Urothelium cell line (cell line): Measurements from ENCODE around the gene ZNF618.
A peak's percentile ranks its signal among the peaks of the same experiment; 100 is the strongest.
"Not testable (repeated sequence)": the region's sequence is repeated elsewhere in the genome, so short reads cannot be mapped to it uniquely, and the experiment has no call there.

Experiments used
- DNase-seq: peaks from one replicate; pipeline ENCODE4 v3.0.0; 2011; ENCODE audit warnings: low spot score, mixed read lengths
- FAIRE-seq: peaks from 2 replicates; lab custom pipeline; 2011; peaks lifted over from hg19 to GRCh38; lab: Jason Lieb, UNC

The ZNF618 gene

DNA sequence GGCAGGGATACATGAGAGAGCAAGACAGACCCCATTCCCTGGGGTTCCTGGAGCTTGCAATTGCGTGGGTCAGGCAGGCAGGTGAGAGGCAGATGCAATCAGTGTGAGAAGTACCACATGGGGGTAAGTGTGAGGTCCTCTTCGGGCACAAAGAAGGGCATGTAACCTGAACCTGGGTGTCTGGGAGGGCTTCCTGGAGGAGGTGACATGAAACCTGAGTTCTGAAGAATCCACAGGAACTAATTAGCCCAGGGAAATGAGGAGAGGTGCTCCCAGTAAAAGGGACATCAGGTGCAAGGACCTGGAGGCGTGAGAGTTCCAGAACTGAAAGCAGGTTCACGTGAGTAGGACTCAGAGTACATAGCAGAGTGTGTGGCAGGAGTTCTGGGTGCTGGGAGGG lies 199.5 kb downstream of the ZNF618 start:
- FAIRE-seq, result no peak
- DNase-seq, result no peak

DNA sequence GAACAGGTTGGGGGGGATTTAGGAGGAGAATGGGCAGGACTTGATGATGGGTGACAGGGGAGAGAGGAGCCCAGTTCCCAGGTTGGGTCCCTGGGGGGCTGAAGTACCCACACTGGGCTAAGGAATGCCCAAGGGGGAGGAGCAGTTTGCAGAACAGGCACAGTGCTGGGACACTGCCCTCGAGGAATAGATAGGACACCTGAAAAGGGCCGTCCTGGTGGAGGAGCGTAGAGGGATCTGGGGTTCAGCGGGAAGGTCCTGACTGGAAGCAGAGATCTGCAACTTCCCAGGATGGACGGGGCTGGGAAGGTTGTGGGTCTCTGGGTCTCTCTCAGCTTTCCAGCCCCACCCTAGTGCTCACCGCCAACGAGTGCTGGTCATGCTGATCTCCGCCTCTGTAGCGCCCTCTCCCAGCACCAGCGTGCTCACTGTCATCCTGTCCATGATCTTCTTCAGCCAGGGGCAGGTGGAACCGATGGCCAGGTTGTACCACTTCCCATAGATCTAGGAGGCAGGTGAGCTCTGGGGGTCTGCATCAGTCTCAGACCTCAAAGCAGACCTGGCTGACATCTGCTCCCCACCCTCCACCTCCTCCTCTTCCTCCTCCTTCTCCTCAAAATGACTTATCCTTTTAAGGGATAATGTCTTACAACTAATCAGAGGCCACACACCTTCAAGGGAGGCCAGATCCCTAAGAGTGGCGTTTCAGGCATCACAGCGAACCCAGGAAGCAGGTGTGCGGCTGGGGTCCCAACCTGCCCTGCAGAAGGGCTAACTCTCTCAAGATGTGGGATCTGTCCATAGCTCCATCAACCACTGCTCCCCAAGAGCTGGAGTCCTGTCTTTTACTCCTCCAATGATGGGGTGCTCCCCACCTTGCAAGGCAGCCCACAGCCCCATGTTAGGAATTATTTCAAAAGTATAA lies 200.4 kb downstream of the ZNF618 start:
- DNase-seq (no peak), FAIRE-seq (no peak)

DNA sequence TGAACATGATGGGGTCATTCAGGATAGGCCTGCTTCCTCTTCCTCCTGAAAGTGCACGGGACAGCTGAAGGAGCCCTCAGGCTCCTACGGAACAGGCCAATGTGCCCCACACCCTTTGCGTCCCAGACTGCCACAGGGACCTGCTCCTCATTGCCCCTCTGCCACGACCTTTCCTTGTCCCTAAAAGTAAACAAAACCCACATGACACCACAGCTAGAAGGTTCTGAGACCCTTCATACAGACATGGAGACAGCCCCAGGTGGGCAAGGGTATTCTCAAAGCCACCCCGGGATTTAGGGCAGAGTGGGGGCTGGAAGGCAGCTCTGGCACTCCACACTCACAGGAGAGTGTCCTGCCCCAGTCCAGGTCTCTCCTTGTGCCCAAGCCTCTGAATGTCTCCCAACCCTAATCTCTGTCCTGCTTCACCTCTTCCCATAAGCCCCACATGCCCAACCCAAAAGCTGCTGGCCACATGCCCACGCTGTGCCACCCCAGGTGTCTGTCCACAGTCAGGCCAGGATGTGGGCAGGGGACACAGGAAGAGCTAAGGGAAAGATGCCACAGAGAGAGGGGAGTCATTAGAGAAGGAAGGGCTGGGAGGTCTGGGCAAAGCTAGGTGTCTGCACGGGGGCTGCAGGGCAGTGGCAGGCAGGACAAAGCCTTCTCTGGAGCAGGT lies 201.2 kb downstream of the ZNF618 start:
- DNase-seq, result no peak
- no peak for FAIRE-seq

DNA sequence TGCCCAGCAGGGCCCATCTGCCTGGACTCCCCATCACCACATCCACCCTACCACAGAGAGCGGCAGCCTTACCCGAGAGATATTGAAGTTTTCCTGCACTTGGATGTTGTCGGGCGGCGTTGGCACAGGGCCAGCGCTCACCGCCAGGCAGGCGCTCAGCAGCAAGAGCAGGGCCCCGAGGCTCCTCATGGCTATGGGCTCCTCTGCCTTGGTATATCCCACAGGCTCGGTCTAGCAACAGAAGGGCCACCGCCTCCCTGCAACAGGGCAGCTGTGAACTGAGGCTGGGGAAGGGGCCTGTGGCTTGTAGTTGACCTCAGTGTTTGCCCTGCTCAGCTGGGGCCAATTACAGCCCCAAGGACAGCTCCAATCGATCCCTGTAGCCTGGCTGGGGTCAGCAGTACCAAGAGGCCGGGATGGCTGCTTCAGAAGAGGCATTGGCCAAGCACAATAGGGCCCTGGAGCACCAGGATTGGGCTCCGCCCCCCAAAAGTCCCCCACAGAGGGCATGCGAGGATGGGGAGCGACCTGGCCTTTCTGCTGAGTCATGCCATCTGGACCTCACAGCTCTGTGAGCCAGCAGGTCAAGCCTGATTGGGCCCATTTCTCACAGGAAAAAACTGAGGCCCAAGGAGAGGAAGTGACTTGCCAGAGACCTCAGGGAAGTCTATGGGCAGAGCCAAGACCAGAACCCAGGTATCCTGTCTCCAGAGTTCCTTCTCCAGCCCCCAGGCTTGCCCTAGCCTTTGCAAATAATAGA lies 202.1 kb downstream of the ZNF618 start, which contains the start of gene AMBP:
Gene AMBP, minus strand, starts transcription at position 280 of the 760 bp plus-strand sequence. Its CDS starts 91 bp downstream, at position 189.
- FAIRE-seq, result no peak
- no peak for DNase-seq

DNA sequence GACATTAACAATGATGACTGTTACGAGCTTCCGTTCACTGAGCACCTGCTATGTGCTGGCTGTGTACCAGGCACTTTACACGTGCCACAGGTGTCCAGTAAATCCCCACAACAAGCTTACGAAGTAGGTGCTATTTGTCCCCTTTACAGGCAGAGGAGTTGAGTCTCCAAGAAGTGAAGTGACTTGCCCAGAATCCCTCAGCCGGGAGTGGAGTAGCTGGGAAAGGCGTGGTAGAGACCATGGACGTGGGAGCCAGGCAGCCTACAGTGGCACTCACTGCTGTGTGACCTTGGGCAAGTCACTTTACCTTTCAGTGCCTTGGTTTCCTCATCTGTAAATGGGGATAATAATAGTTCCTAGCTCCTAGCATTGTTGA lies 202.7 kb downstream of the ZNF618 start:
- FAIRE-seq (no peak), DNase-seq (no peak)

DNA sequence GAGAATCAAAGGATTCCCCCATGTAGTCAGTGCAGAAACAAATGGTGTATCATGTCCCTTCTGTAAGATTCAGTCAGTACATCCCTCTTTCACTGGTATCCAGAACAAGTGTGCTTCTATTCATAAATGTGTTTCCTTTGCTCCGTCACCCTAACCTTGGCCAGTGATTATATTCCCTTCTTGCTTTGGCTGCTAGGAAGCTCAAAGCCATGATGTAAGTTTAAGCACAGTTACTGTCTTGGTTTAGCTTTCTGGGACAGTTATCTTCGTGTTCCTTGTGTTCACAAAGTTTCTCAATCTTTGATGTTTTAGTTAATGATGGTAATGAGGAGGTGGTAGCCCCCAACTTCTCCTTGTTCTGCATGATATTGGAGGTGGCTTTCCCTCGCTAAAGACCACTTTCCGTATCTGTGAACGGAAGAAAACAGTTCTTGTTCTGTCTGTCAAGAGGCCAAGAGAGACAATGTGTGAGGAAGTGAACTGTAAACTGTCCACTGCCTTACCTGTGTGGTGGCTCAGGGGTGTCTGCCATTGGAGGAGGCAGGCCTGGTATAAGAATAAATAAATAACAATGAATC lies 204.2 kb downstream of the ZNF618 start:
- DNase-seq (no peak), FAIRE-seq (no peak)

DNA sequence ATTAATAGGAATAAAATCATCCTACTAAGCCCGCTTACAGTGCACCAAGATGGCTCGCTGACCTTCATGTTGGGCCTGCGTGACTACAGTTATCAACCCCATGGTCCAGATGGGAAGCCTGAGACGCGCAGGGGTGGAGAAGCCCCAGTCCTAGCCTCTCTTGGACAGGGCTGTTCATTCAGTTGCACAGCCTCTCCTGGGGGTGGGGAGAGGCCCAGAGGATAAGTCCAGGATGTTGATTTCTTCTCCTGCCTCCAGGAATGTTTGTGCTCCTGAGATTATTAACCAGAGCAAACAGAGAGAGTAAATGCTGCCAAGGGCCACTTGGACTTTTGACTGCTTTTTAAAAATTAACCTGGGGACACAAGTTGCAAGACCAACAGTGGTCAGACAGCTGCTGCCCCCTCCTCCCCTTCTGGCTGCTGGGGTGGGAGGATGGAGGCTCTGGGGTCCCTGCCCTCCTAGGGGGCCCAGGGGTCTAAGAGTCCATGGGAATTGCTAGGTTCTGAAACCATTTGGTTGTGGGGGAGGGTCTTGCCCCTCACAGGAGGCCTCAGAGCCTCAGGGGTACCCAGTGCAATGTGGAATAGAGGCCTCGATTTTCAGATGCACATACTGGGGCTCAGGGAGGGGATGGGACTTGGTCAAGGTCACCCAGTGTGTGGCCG lies 204.8 kb downstream of the ZNF618 start:
- FAIRE-seq (no peak), DNase-seq (no peak)

DNA sequence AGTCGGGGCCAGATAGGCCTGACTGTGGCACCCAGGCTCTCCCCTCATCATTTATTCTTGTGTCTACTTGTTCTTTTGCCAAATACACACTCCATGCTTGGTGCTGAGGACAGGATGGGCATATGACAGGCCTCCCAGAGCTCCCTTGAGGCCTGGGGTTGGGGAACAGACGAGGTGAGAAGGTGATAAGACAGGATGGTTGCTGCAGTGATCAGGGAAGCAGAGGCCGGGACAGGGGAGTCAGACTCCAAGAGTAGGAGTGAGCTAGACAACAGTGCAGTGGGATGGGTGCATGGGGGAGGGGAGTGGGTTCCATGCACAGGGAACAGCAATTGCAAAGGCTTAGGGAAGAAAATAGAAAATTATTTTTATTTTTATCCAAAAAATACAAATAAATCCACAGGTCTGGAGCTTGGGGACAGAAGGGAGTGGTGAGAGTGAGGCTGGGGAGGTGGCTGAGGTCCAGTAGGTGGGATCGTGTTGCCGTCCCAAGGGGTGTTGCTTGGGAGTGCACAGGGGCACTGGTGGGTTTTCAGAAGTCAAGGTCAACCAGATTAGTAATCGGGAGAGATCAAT lies 205.4 kb downstream of the ZNF618 start:
- DNase-seq (no peak), FAIRE-seq (no peak)

DNA sequence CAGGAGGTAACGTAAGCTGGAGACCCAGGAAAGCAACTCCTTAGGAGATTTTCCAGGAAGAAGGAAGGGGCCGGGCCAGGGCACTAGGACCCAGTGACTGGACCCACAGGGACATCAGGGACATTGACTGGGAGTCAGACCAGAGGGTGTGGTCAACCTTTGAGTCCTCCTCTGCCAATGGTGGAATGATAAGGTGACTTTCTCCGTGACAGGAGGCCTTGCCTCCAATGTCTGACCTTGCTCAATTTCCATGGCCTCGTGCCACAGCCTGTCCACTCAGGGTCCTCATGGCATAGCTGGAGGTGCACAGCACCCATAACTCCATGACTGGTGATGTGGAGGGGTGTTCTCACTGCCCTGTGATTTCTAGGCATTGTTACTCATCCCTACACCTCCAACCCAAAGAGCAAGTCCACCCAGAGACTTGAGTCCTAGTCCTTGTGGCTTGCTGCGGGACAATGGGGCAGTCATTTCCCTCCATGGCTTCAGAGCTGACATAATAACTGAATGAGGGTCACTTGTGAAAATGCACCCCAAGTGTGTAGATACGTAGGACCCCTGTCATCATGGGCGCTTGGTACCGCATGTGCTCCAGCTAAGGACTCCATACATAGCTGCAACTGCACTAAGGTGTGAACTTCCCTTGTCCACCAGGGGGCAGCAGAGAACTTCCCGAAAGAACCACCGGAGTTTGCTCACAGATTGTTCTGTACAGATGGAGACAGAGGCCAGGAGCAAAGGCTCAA lies 206.1 kb downstream of the ZNF618 start:
- DNase-seq (peak; percentile 82), FAIRE-seq (no peak)

DNA sequence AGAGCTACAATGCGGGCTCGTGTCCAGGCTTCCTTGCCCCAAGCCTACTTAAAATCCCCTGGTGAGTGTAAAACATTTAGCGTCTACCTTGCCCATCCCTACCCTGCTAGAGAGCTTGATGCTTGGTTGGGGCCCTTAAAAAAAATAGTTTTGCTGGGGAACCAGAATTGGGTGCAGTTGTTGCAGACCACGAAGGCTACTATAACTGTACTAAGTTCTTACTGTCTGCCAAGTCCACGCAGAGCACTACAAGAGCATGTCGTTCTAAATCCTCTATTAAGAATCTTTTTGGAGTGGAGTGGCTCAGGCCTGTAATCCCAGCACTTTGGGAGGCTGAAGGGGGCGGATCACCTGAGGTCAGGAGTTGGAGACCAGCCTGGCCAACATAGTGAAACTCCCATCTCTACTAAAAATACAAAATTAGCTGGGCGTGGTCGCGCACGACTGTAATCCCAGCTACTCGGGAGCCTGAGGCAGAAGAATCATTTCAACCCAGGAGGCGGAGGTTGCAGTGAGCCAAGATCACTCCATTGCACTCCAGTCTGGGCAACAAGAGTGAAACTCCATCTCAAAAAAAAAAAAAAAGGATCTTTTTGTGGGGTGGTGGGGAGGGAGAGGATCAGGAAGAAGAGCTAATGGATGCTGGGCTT lies 206.8 kb downstream of the ZNF618 start:
- DNase-seq, FAIRE-seq: not testable (repeated sequence)

DNA sequence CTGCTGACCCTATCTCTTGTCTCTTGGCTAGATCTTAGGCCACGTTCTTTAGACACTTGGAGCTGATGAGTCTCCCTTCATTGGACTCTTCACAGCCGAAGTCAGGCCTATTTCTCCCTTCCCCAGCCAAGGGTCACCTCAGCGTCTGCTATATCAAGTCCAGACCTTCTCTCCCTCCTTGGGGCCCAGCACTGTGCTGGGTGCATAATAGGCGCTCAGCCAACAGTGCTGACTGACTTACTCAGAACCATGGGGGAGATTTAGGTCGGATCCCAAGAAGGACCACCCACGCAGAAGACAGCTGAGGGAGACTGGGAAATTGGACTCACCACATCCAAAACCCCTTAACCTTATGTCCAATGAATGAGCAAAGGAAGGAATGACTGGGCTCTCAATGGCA lies 207.6 kb downstream of the ZNF618 start:
- DNase-seq, result no peak
- no peak for FAIRE-seq

DNA sequence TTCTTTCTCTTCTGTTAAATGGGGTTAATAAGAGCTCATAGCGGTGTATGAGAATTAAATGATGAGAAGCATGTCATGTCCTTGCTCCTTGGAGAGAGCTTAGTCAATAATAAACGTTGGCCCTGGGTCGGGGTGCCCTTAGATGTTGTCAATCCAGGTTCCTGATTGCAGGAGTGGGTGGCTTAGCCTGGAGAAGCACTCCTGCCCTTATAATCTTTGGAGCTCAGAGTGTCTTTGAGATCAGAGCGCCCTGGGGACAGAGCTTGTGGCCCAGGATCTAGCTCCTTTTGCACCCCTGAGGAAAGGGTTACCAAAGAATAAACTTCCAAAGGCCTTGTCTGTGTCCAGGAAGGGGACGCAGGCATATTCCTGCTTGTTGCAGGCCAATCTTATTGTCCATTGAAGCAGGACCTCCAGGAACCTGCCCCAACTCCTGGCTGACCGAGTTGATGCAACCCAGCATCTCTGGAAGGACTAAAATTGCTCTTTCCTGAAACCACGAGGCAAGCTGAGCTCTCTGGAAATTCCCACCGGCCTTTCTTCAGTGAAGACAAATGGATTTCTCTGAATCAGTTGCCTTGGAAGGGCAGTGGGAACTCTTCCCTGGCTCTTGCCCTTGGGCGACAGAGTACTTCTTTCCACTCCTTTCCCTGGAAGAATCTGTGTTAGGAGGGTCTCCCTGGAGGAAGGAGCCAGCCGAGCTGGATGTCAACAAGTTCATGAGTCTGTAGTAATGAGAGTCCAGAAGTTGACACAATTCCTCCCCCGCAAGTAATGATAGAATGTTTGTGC lies 208.4 kb downstream of the ZNF618 start:
- FAIRE-seq, result no peak
- DNase-seq, result no peak

DNA sequence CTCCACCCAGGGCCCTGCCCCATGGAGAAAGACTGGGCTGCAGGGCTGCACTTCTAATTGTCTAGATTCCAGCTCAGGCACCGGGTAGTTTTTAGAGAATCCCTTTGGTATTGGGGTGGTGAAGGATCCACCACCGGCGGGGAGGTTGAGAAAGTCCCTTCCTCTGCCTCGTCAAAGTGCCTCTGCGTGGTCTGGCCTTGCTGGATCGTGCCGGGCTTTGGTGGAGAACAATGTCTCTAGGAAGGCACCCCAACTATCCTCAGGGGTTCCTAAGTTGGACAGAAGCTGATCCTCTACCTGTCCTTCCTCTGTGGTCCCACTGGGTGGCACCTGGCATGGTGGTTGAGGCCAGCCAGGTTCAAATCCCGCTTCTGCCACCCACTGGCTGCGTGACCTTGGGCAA lies 209.3 kb downstream of the ZNF618 start:
- FAIRE-seq (no peak), DNase-seq (no peak)

DNA sequence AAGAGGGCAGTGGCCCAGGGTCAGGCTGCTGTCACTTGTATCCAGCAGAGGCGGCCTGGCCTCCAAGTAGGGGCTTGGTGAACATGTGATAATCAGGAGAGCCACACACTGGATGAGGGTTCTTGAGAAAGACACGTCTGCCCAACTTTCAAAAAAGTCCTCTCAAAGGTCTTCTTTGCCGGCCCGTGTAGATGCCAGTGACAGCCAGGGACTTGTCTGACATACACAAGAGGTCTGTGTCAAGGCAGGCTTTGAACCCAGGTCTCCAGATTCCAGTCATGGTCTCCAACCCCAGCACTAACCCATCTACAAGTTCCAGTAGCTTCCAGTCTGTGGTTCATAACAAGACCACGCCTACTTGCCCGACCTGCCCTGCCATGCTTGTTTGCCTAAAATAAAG lies 209.9 kb downstream of the ZNF618 start:
- FAIRE-seq (no peak), DNase-seq (no peak)

DNA sequence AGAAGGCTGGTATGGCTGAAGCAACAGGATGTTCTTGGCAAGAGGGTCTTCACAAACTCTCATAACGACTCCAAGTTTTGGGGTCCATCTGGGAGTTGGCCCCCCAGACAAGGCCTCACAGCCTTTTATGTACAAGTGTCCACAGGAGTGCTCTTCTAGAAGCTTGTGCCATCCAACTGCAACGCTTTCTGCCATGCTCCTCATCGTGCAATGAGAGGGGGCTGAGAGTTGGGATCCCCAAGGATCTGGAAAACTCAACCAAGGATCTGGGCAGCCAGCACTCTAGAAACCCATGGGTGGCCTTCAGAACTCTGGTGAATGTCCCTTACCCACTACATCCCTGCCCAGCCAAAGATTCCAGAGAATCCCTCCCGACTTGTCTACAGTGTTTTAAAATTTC lies 210.5 kb downstream of the ZNF618 start:
- DNase-seq (no peak), FAIRE-seq (no peak)

DNA sequence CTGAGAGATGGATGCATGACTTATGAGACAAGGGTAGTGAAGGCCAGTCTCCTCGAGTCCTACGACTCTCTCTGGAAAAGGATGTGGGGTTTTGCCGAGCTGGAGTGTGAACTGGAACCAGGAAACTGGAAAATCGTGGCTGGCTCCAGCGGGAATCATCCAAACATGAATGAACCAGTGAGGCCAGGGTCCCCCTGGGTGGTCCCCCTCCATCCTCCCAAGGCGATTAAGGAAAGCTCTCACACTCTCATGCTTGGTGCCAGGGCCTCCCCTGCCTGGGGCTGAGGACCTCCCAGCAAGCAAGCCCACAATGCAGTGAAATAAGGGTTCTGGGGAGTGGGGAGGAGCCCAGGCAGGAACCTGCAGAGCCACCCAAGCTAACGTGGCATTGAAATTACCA lies 211.6 kb downstream of the ZNF618 start:
- DNase-seq (no peak), FAIRE-seq (no peak)

DNA sequence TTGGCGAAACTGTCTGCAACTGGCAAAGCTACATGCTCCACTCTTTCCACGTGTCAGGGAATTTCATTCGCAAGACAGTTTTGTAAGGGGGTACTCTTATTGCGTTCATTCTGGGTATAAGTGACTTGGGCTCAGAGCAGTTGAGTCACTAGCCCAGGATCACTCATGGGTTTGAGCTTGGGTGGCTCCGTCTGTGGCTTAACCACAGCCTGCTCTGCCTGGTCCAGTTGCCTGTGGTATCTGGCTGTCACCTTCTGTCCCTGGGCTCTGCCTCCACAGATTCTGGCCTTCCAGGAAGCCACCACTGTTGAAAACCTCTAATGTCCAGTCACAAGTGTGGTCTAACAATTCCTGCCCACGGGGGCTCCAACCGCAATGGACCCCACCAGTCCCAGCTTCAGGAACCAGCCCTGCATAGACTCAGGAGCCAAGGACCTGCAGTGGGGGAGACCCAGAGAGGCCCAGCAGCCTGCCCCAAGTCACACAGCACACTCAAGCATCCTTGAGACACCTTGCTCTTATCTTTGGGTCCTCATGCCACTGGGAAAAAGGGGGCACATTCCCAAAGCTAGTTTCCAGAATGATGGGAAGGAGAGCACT lies 212.6 kb downstream of the ZNF618 start:
- DNase-seq (no peak), FAIRE-seq (no peak)
